OCI-LY7 (cell line): ENCODE results near the gene LYG2.

Experiments
- CTCF ChIP-seq: fragments of 200-600 bp; sonication (generic); conservative IDR thresholded peaks from 2 replicates; pipeline ENCODE4 v1.5.1; 2014; ENCODE audit warnings: mild to moderate bottlenecking, antibody characterized with exemption, low read length, moderate library complexity, mixed read lengths
- EZH2phosphoT487 ChIP-seq: fragments of 200-600 bp; sonication (generic); IDR thresholded peaks from 2 replicates; pipeline ENCODE4 v1.6.1; 2018; ENCODE audit warnings: low read depth, borderline replicate concordance, mild to moderate bottlenecking, mixed run types, antibody characterized with exemption, low read length, moderate library complexity, mixed read lengths

- TF ChIP-seq CTCF: no peak
- no peak for TF ChIP-seq EZH2phosphoT487
These were observed 57.2 kb downstream of the LYG2 start for GRCh38 chr2:99198103-99198841.
